Astrocyte (in vitro differentiated cells and primary cell): ENCODE results near the gene CNN2. TPM values are rescaled to one million over a fixed set of nuclear protein-coding genes. Genes with fewer than 3 reads are reported as not detected.

Source experiments
- DNase-seq: peaks from one replicate; pipeline ENCODE4 v3.0.0-alpha.2; 2010; ENCODE audit warnings: low read depth
- FAIRE-seq: peaks from 2 replicates; lab custom pipeline; 2011; peaks lifted over from hg19 to GRCh38; lab: Jason Lieb, UNC
- H2AFZ ChIP-seq: 2 replicates; pipeline ENCODE4 v1.6.0; 2012; ENCODE audit warnings: low read depth, low read length, inconsistent platforms
- H3K27ac ChIP-seq: 2 replicates; pipeline ENCODE4 v1.5.1; 2011; ENCODE audit warnings: low read depth, low read length, inconsistent platforms
- H3K27me3 ChIP-seq: 2 replicates; pipeline ENCODE4 v1.6.0; 2011; ENCODE audit warnings: low read length, inconsistent platforms; ENCODE audit not compliant: insufficient read depth
- H3K36me3 ChIP-seq: 2 replicates; pipeline ENCODE4 v1.5.1; 2011; ENCODE audit warnings: low read length, inconsistent platforms; ENCODE audit not compliant: insufficient read depth
- H3K4me1 ChIP-seq: 2 replicates; pipeline ENCODE4 v1.5.1; 2011; ENCODE audit warnings: low read length, inconsistent platforms; ENCODE audit not compliant: insufficient read depth
- H3K4me2 ChIP-seq: 2 replicates; pipeline ENCODE4 v1.6.0; 2012; ENCODE audit warnings: low read length, inconsistent platforms
- H3K4me3 ChIP-seq: 2 replicates; pipeline ENCODE4 v1.5.1; 2011; ENCODE audit warnings: low read depth, mild to moderate bottlenecking, low read length, inconsistent platforms; ENCODE audit not compliant: insufficient read depth
- H3K79me2 ChIP-seq: 2 replicates; pipeline ENCODE4 v1.6.0; 2012; ENCODE audit warnings: mild to moderate bottlenecking, low read length, inconsistent platforms; ENCODE audit not compliant: insufficient read depth
- H3K9ac ChIP-seq: 2 replicates; pipeline ENCODE4 v1.6.0; 2012; ENCODE audit warnings: mild to moderate bottlenecking, low read length, inconsistent platforms
- H3K9me3 ChIP-seq: 2 replicates; pipeline ENCODE4 v1.5.1; 2012; ENCODE audit warnings: low read depth, mild to moderate bottlenecking, low read length, inconsistent platforms; ENCODE audit not compliant: insufficient read depth
- H4K20me1 ChIP-seq: 2 replicates; pipeline ENCODE4 v1.6.0; 2012; ENCODE audit warnings: low read length, inconsistent platforms; ENCODE audit not compliant: insufficient read depth
- H3K27ac Mint-ChIP-seq: one replicate; pipeline ENCODE4 v1.8.0; 2021; ENCODE audit warnings: mild to moderate bottlenecking, mixed read lengths; ENCODE audit not compliant: unreplicated experiment
- H3K27me3 Mint-ChIP-seq: one replicate; pipeline ENCODE4 v1.8.0; 2021; ENCODE audit warnings: low read depth, mixed read lengths; ENCODE audit not compliant: unreplicated experiment
- H3K36me3 Mint-ChIP-seq: one replicate; pipeline ENCODE4 v1.8.0; 2021; ENCODE audit warnings: low read depth, mixed read lengths; ENCODE audit not compliant: unreplicated experiment
- H3K4me1 Mint-ChIP-seq: one replicate; pipeline ENCODE4 v1.8.0; 2021; ENCODE audit warnings: low read depth, mixed read lengths; ENCODE audit not compliant: unreplicated experiment
- H3K4me3 Mint-ChIP-seq: one replicate; pipeline ENCODE4 v1.8.0; 2021; ENCODE audit warnings: mild to moderate bottlenecking, moderate library complexity, mixed read lengths; ENCODE audit not compliant: unreplicated experiment
- H3K9me3 Mint-ChIP-seq: one replicate; pipeline ENCODE4 v1.8.0; 2021; ENCODE audit warnings: mild to moderate bottlenecking, mixed read lengths; ENCODE audit not compliant: unreplicated experiment
- CTCF ChIP-seq: IDR thresholded peaks from 2 replicates; pipeline ENCODE4 v1.5.1; 2011; ENCODE audit warnings: low read depth, mild to moderate bottlenecking, inconsistent platforms, low read length, moderate library complexity; ENCODE audit not compliant: insufficient read depth
- EZH2 ChIP-seq: IDR thresholded peaks from 2 replicates; pipeline ENCODE4 v1.6.1; 2012; ENCODE audit warnings: mild to moderate bottlenecking, low read length, inconsistent platforms; ENCODE audit not compliant: insufficient read depth
- total RNA-seq: library from RNA; stranded (reverse); gene quantifications from 2 replicates; pipeline ENCODE4 v1.2.1, GENCODE V29; 2021

CNN2 gene
- total RNA-seq, 1 donor from 2014 or later: 819 TPM

- H3K4me3 Mint-ChIP-seq: no peak overlapping the region
- TF ChIP-seq EZH2 (no peak), CTCF (no peak)
Observed at GRCh38 chr19:1012334-1012733, 14.1 kb upstream of the CNN2 start.

GRCh38 chr19:1013218-1013617 lies 13.2 kb upstream of the CNN2 start:
- TF ChIP-seq CTCF (no peak), EZH2 (no peak)
- H3K27ac ChIP-seq: no peak overlapping the region
- H3K9ac ChIP-seq: no peak overlapping the region
- DNase-seq: no peak
- Mint-ChIP-seq H3K4me1 (peaks cover 19% of the 10 kb centered on the region), H3K27me3 (no peaks in the 10 kb centered on the region), H3K4me3 (no peak overlapping the region), H3K27ac (no peak overlapping the region), H3K9me3 (no peaks in the 10 kb centered on the region), H3K36me3 (no peaks in the 10 kb centered on the region)
- FAIRE-seq: no peak
- H3K4me2 ChIP-seq: no peak overlapping the region
- no peaks in the 10 kb centered on the region for H3K9me3 ChIP-seq
- no peaks in the 10 kb centered on the region for H3K27me3 ChIP-seq
- peaks cover 55% of the 10 kb centered on the region for H3K79me2 ChIP-seq
- H3K4me3 ChIP-seq: no peak overlapping the region
- H3K4me1 ChIP-seq: peaks cover 24% of the 10 kb centered on the region
- no peaks in the 10 kb centered on the region for H3K36me3 ChIP-seq
- H2AFZ ChIP-seq: no peak overlapping the region
- H4K20me1 ChIP-seq: peaks cover 64% of the 10 kb centered on the region

More at GRCh38 chr19:1012334-1012733, 14.1 kb upstream of the CNN2 start:
- peaks cover 46% of the 10 kb centered on the region for H3K79me2 ChIP-seq
- Mint-ChIP-seq H3K4me1 (peaks cover 16% of the 10 kb centered on the region), H3K27me3 (no peaks in the 10 kb centered on the region), H3K9me3 (no peaks in the 10 kb centered on the region), H3K36me3 (no peaks in the 10 kb centered on the region), H3K27ac (no peak overlapping the region)
- H3K4me1 ChIP-seq: peaks cover 16% of the 10 kb centered on the region
- no peaks in the 10 kb centered on the region for H3K9me3 ChIP-seq
- no peaks in the 10 kb centered on the region for H3K27me3 ChIP-seq
- no peak overlapping the region for H3K4me2 ChIP-seq
- H3K27ac ChIP-seq: no peak overlapping the region
- FAIRE-seq (no peak), DNase-seq (no peak)
- H3K4me3 ChIP-seq: no peak overlapping the region
- no peak overlapping the region for H3K9ac ChIP-seq
- no peak overlapping the region for H2AFZ ChIP-seq
- no peaks in the 10 kb centered on the region for H3K36me3 ChIP-seq
- H4K20me1 ChIP-seq: peaks cover 56% of the 10 kb centered on the region

GRCh38 chr19:1014161-1015060 lies 12.0 kb upstream of the CNN2 start:
- no peaks in the 10 kb centered on the region for H3K36me3 Mint-ChIP-seq
- H3K27me3 Mint-ChIP-seq: no peaks in the 10 kb centered on the region
- H3K4me1 Mint-ChIP-seq: peaks cover 22% of the 10 kb centered on the region
- Histone ChIP-seq H3K4me1 (peaks cover 28% of the 10 kb centered on the region), H3K36me3 (no peaks in the 10 kb centered on the region), H3K27me3 (no peaks in the 10 kb centered on the region), H3K9ac (no peak overlapping the region), H4K20me1 (peaks cover 76% of the 10 kb centered on the region), H2AFZ (no peak overlapping the region), H3K9me3 (no peaks in the 10 kb centered on the region), H3K4me3 (no peak overlapping the region), H3K79me2 (peaks cover 66% of the 10 kb centered on the region), H3K4me2 (no peak overlapping the region), H3K27ac (no peak overlapping the region)
- no peak for DNase-seq
- no peaks in the 10 kb centered on the region for H3K9me3 Mint-ChIP-seq
- peak overlapping the region; percentile 50 for H3K4me3 Mint-ChIP-seq
- TF ChIP-seq EZH2 (no peak), CTCF (no peak)
- FAIRE-seq: no peak
- H3K27ac Mint-ChIP-seq: peak overlapping the region; percentile 86
